ENCODE measurements around the gene ESR1.
"Not testable (repeated sequence)": the region's sequence is repeated elsewhere in the genome, so short reads cannot be mapped to it uniquely, and the experiment has no call there.

Gene ESR1

GRCh38 chr6:152123076-152123475 lies 315.6 kb downstream of the ESR1 start:
- Mint-ChIP-seq H3K9me3 (no peaks in the 10 kb centered on the region), H3K27me3 (no peaks in the 10 kb centered on the region), H3K4me1 (peaks cover 4% of the 10 kb centered on the region), H3K27ac (no peak overlapping the region), H3K36me3 (peaks cover 26% of the 10 kb centered on the region), H3K4me3 (no peak overlapping the region)

- H3K36me3 Mint-ChIP-seq = peaks cover 25% of the 10 kb centered on the region
- no peak overlapping the region for H3K4me3 Mint-ChIP-seq
Measured at GRCh38 chr6:152124429-152125074, 317.1 kb downstream of the ESR1 start.

GRCh38 chr6:152127432-152128165 lies 320.1 kb downstream of the ESR1 start:
- no peaks in the 10 kb centered on the region for H3K9me3 Mint-ChIP-seq
- peak overlapping the region; percentile 55 for H3K27ac Mint-ChIP-seq
- H3K4me1 Mint-ChIP-seq = peaks cover 3% of the 10 kb centered on the region
- peaks cover 18% of the 10 kb centered on the region for H3K36me3 Mint-ChIP-seq
- H3K27me3 Mint-ChIP-seq = no peaks in the 10 kb centered on the region
- H3K4me3 Mint-ChIP-seq = no peak overlapping the region

More at GRCh38 chr6:152124429-152125074, 317.1 kb downstream of the ESR1 start:
- H3K27me3 Mint-ChIP-seq = no peaks in the 10 kb centered on the region
- peaks cover 3% of the 10 kb centered on the region for H3K4me1 Mint-ChIP-seq
- peak overlapping the region; percentile 17 for H3K27ac Mint-ChIP-seq
- no peaks in the 10 kb centered on the region for H3K9me3 Mint-ChIP-seq

- Mint-ChIP-seq H3K9me3 (no peaks in the 10 kb centered on the region), H3K4me3 (no peak overlapping the region), H3K27me3 (no peaks in the 10 kb centered on the region), H3K36me3 (peaks cover 15% of the 10 kb centered on the region), H3K4me1 (no peaks in the 10 kb centered on the region), H3K27ac (peak overlapping the region; percentile 30)
Measured at GRCh38 chr6:152129691-152130151, 322.2 kb downstream of the ESR1 start.

GRCh38 chr6:152130441-152130840 lies 323.0 kb downstream of the ESR1 start:
- peaks cover 15% of the 10 kb centered on the region for H3K36me3 Mint-ChIP-seq

GRCh38 chr6:152135755-152136448 lies 328.4 kb downstream of the ESR1 start:
- H3K4me3 Mint-ChIP-seq = no peak overlapping the region
- H3K9me3 Mint-ChIP-seq = no peaks in the 10 kb centered on the region
- no peaks in the 10 kb centered on the region for H3K4me1 Mint-ChIP-seq
- H3K36me3 Mint-ChIP-seq = peaks cover 16% of the 10 kb centered on the region
- H3K27ac Mint-ChIP-seq = peak overlapping the region; percentile 63
- H3K27me3 Mint-ChIP-seq = no peaks in the 10 kb centered on the region

More at GRCh38 chr6:152130441-152130840, 323.0 kb downstream of the ESR1 start:
- no peaks in the 10 kb centered on the region for H3K27me3 Mint-ChIP-seq
- no peaks in the 10 kb centered on the region for H3K9me3 Mint-ChIP-seq
- H3K4me3 Mint-ChIP-seq = no peak overlapping the region
- no peaks in the 10 kb centered on the region for H3K4me1 Mint-ChIP-seq
- H3K27ac Mint-ChIP-seq = no peak overlapping the region

- Mint-ChIP-seq H3K36me3 (peaks cover 16% of the 10 kb centered on the region), H3K4me1 (no peaks in the 10 kb centered on the region), H3K9me3 (no peaks in the 10 kb centered on the region), H3K27ac (peak overlapping the region; percentile 78), H3K4me3 (no peak overlapping the region), H3K27me3 (no peaks in the 10 kb centered on the region)
Measured at GRCh38 chr6:152136449-152136825, 329.0 kb downstream of the ESR1 start.

- H3K9me3 Mint-ChIP-seq, H3K4me3 Mint-ChIP-seq, H3K27me3 Mint-ChIP-seq, H3K4me1 Mint-ChIP-seq: not testable (repeated sequence)
- peak overlapping the region; percentile 65 for H3K27ac Mint-ChIP-seq
- peaks cover 12% of the 10 kb centered on the region for H3K36me3 Mint-ChIP-seq
Measured at GRCh38 chr6:152138344-152138743, 330.9 kb downstream of the ESR1 start.

- Mint-ChIP-seq H3K27ac (no peak overlapping the region), H3K36me3 (peaks cover 11% of the 10 kb centered on the region), H3K4me3 (no peak overlapping the region), H3K27me3 (no peaks in the 10 kb centered on the region), H3K4me1 (peaks cover under 1% of the 10 kb centered on the region), H3K9me3 (no peaks in the 10 kb centered on the region)
Measured at GRCh38 chr6:152142105-152142504, 334.6 kb downstream of the ESR1 start.

GRCh38 chr6:152143359-152143758 lies 335.9 kb downstream of the ESR1 start:
- Mint-ChIP-seq H3K27ac (peak overlapping the region; percentile 30), H3K27me3 (no peaks in the 10 kb centered on the region), H3K4me3 (no peak overlapping the region), H3K4me1 (peaks cover 6% of the 10 kb centered on the region), H3K9me3 (no peaks in the 10 kb centered on the region), H3K36me3 (peaks cover 19% of the 10 kb centered on the region)

- Mint-ChIP-seq H3K4me1 (peaks cover 6% of the 10 kb centered on the region), H3K4me3 (no peak overlapping the region), H3K36me3 (peaks cover 17% of the 10 kb centered on the region), H3K27ac (no peak overlapping the region), H3K9me3 (no peaks in the 10 kb centered on the region), H3K27me3 (no peaks in the 10 kb centered on the region)
Measured at GRCh38 chr6:152146385-152146784, 338.9 kb downstream of the ESR1 start.

- peaks cover 6% of the 10 kb centered on the region for H3K4me1 Mint-ChIP-seq
- no peaks in the 10 kb centered on the region for H3K27me3 Mint-ChIP-seq
- peak overlapping the region; percentile 48 for H3K27ac Mint-ChIP-seq
- no peak overlapping the region for H3K4me3 Mint-ChIP-seq
- H3K9me3 Mint-ChIP-seq = no peaks in the 10 kb centered on the region
- H3K36me3 Mint-ChIP-seq = peaks cover 22% of the 10 kb centered on the region
Measured at GRCh38 chr6:152147269-152147668, 339.8 kb downstream of the ESR1 start.

GRCh38 chr6:152148412-152148811 lies 340.9 kb downstream of the ESR1 start:
- Mint-ChIP-seq H3K4me1 (peaks cover 6% of the 10 kb centered on the region), H3K9me3 (no peaks in the 10 kb centered on the region), H3K27me3 (no peaks in the 10 kb centered on the region), H3K36me3 (peaks cover 20% of the 10 kb centered on the region), H3K27ac (no peak overlapping the region), H3K4me3 (no peak overlapping the region)

GRCh38 chr6:152150196-152150595 lies 342.7 kb downstream of the ESR1 start:
- H3K27ac Mint-ChIP-seq = peak overlapping the region; percentile 68
- no peaks in the 10 kb centered on the region for H3K27me3 Mint-ChIP-seq
- H3K4me3 Mint-ChIP-seq = no peak overlapping the region
- H3K9me3 Mint-ChIP-seq = no peaks in the 10 kb centered on the region
- peaks cover 6% of the 10 kb centered on the region for H3K4me1 Mint-ChIP-seq
- H3K36me3 Mint-ChIP-seq = peaks cover 16% of the 10 kb centered on the region

- Mint-ChIP-seq H3K36me3 (peaks cover 18% of the 10 kb centered on the region), H3K27ac (peak overlapping the region; percentile 81), H3K4me3 (no peak overlapping the region), H3K27me3 (no peaks in the 10 kb centered on the region), H3K9me3 (no peaks in the 10 kb centered on the region), H3K4me1 (peaks cover 6% of the 10 kb centered on the region)
Measured at GRCh38 chr6:152151920-152152319, 344.4 kb downstream of the ESR1 start.
